DOHH2 (cell line): ENCODE data around the gene SPART.

Experiments
- H3F3A ChIP-seq: fragments of 200-600 bp; sonication (generic), shearing (Covaris generic); 2 replicates; pipeline ENCODE4 v1.6.0; 2016; ENCODE audit warnings: antibody characterized with exemption, mild to moderate bottlenecking; ENCODE audit not compliant: control insufficient read depth, insufficient read depth
- H3K27ac ChIP-seq: fragments of 200-600 bp; sonication (generic); 2 replicates; pipeline ENCODE4 v1.5.1; 2014; ENCODE audit warnings: low read depth, mild to moderate bottlenecking, low read length, moderate library complexity
- H3K27me3 ChIP-seq: fragments of 200-600 bp; sonication (generic); 2 replicates; pipeline ENCODE4 v1.6.1; 2014; ENCODE audit warnings: mild to moderate bottlenecking, low read length, mixed read lengths; ENCODE audit not compliant: control insufficient read depth
- H3K36me3 ChIP-seq: fragments of 200-600 bp; sonication (generic); 2 replicates; pipeline ENCODE4 v1.6.1; 2014; ENCODE audit warnings: mild to moderate bottlenecking, low read length, moderate library complexity, mixed read lengths; ENCODE audit not compliant: control insufficient read depth
- H3K4me1 ChIP-seq: fragments of 200-600 bp; sonication (generic); 2 replicates; pipeline ENCODE4 v1.6.1; 2014; ENCODE audit warnings: mild to moderate bottlenecking, low read length, mixed read lengths; ENCODE audit not compliant: control insufficient read depth
- H3K4me2 ChIP-seq: fragments of 200-600 bp; sonication (generic); 2 replicates; pipeline ENCODE4 v1.6.0; 2014; ENCODE audit warnings: mild to moderate bottlenecking, low read length, moderate library complexity
- H3K4me3 ChIP-seq: fragments of 200-600 bp; sonication (generic); 2 replicates; pipeline ENCODE4 v1.5.1; 2014; ENCODE audit warnings: mild to moderate bottlenecking, low read length, mixed read lengths
- H3K79me2 ChIP-seq: fragments of 200-600 bp; sonication (generic); 2 replicates; pipeline ENCODE4 v1.6.1; 2014; ENCODE audit warnings: mild to moderate bottlenecking, low read length, mixed read lengths; ENCODE audit not compliant: control insufficient read depth
- H3K9me2 ChIP-seq: fragments of 200-600 bp; sonication (generic); replicated peaks from 2 replicates; pipeline ENCODE4 v1.6.1; 2014; ENCODE audit warnings: mild to moderate bottlenecking, low read length, mixed read lengths; ENCODE audit not compliant: control insufficient read depth
- H3K9me3 ChIP-seq: fragments of 200-600 bp; sonication (generic); 2 replicates; pipeline ENCODE4 v1.6.1; 2014; ENCODE audit warnings: antibody characterized with exemption, low read length, mixed read lengths; ENCODE audit not compliant: control insufficient read depth, insufficient read depth
- H4K20me1 ChIP-seq: fragments of 200-600 bp; sonication (generic); 2 replicates; pipeline ENCODE4 v1.6.0; 2014; ENCODE audit warnings: low read depth, mild to moderate bottlenecking, antibody characterized with exemption, low read length, moderate library complexity; ENCODE audit not compliant: control insufficient read depth, insufficient read depth
- EZH2phosphoT487 ChIP-seq: fragments of 200-600 bp; sonication (generic); IDR thresholded peaks from 2 replicates; pipeline ENCODE4 v1.6.1; 2017; ENCODE audit warnings: borderline replicate concordance, mild to moderate bottlenecking, antibody characterized with exemption, low read length, moderate library complexity, mixed read lengths
- TF ChIP-seq, protein P1 (sequence below): fragments of 200-600 bp; sonication (generic); IDR thresholded peaks from one replicate; pipeline ENCODE4 v1.5.1; 2014; ENCODE audit warnings: antibody characterized with exemption, mild to moderate bottlenecking, low read depth, low read length; ENCODE audit not compliant: poor library complexity, severe bottlenecking

Gene SPART

DNA sequence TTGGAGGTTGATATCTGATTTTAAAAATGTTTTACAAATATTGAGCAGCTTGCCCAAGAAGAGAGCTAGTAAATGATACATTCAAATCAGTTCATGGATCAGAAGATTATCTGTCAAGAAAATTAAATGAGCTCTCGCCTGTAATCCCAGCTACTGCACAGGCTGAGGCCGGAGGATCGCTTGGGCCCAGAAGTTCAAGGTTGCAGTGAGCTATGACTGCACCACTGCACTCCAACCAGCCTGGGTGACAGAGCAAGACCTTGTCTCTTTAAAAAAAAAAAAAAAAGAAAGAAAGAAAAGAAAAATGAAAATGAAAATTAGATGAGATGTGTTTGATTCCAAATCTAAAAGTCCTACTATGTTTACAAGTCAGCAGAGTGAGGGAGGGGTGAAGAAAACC lies 2.4 kb downstream of the SPART start:
- no peaks in the 10 kb centered on the region for H4K20me1 ChIP-seq
- H3K27ac ChIP-seq = no peak overlapping the region
- no peak overlapping the region for H3K4me2 ChIP-seq
- H3K9me3 ChIP-seq = no peaks in the 10 kb centered on the region
- no peaks in the 10 kb centered on the region for H3K9me2 ChIP-seq
- no peaks in the 10 kb centered on the region for H3K36me3 ChIP-seq
- H3F3A ChIP-seq = no peaks in the 10 kb centered on the region
- H3K4me3 ChIP-seq = no peak overlapping the region
- no peak for TF ChIP-seq EZH2phosphoT487
- TF ChIP-seq, protein P1, sequence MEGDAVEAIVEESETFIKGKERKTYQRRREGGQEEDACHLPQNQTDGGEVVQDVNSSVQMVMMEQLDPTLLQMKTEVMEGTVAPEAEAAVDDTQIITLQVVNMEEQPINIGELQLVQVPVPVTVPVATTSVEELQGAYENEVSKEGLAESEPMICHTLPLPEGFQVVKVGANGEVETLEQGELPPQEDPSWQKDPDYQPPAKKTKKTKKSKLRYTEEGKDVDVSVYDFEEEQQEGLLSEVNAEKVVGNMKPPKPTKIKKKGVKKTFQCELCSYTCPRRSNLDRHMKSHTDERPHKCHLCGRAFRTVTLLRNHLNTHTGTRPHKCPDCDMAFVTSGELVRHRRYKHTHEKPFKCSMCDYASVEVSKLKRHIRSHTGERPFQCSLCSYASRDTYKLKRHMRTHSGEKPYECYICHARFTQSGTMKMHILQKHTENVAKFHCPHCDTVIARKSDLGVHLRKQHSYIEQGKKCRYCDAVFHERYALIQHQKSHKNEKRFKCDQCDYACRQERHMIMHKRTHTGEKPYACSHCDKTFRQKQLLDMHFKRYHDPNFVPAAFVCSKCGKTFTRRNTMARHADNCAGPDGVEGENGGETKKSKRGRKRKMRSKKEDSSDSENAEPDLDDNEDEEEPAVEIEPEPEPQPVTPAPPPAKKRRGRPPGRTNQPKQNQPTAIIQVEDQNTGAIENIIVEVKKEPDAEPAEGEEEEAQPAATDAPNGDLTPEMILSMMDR = no peak
- no peaks in the 10 kb centered on the region for H3K79me2 ChIP-seq
- H3K27me3 ChIP-seq = no peaks in the 10 kb centered on the region
- H3K4me1 ChIP-seq = no peaks in the 10 kb centered on the region

DNA sequence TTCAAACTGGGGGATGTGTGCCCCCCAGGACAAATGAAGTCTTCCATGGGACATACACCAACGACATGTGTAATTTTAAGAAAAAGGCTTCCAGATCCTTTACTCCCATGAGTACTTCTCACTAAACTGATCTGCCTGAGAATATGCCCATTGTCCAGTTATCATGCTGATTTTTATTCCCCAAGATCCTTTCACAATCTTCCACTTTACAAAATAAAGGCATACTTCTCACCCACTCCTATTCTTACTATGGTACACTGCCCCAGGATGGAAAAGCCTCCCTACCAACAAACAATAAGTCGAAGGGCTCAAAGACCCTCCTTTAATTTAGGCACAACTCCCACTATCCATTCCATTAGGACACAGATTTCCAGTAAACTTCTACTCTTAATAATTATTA lies 3.5 kb downstream of the SPART start:
- Histone ChIP-seq H3K79me2 (no peaks in the 10 kb centered on the region), H3K4me1 (no peaks in the 10 kb centered on the region), H3K27me3 (no peaks in the 10 kb centered on the region), H3F3A (no peaks in the 10 kb centered on the region), H3K27ac (no peak overlapping the region), H3K9me2 (no peaks in the 10 kb centered on the region), H3K4me3 (no peak overlapping the region), H4K20me1 (no peaks in the 10 kb centered on the region), H3K4me2 (no peak overlapping the region), H3K9me3 (no peaks in the 10 kb centered on the region), H3K36me3 (no peaks in the 10 kb centered on the region)
- no peak for TF ChIP-seq EZH2phosphoT487
- TF ChIP-seq, protein P1 = no peak

DNA sequence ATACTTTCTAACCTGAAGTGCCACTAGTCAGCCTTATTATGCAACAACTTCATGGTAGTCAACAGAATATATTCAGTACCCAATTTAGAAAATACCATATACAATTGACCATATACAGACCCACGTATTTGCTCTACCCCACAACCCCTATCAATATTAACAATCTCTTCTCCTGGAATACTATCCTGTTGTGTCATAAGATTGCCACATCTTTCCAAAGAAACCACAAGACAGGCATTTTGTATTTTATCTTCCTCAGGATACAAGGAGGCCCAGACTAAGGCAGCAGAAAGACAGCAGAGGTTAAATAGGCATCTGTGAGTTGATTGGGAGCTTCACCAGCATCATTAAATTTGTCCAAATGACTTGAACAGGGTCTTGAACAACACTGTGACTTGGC lies 4.5 kb downstream of the SPART start:
- H3K4me2 ChIP-seq = no peak overlapping the region
- no peaks in the 10 kb centered on the region for H3F3A ChIP-seq
- TF ChIP-seq EZH2phosphoT487 = no peak
- TF ChIP-seq, protein P1 = no peak
- no peaks in the 10 kb centered on the region for H3K27me3 ChIP-seq
- no peaks in the 10 kb centered on the region for H3K9me2 ChIP-seq
- H3K4me1 ChIP-seq = no peaks in the 10 kb centered on the region
- no peaks in the 10 kb centered on the region for H3K79me2 ChIP-seq
- H3K27ac ChIP-seq = no peak overlapping the region
- H3K36me3 ChIP-seq = no peaks in the 10 kb centered on the region
- no peaks in the 10 kb centered on the region for H3K9me3 ChIP-seq
- no peak overlapping the region for H3K4me3 ChIP-seq
- H4K20me1 ChIP-seq = no peaks in the 10 kb centered on the region

DNA sequence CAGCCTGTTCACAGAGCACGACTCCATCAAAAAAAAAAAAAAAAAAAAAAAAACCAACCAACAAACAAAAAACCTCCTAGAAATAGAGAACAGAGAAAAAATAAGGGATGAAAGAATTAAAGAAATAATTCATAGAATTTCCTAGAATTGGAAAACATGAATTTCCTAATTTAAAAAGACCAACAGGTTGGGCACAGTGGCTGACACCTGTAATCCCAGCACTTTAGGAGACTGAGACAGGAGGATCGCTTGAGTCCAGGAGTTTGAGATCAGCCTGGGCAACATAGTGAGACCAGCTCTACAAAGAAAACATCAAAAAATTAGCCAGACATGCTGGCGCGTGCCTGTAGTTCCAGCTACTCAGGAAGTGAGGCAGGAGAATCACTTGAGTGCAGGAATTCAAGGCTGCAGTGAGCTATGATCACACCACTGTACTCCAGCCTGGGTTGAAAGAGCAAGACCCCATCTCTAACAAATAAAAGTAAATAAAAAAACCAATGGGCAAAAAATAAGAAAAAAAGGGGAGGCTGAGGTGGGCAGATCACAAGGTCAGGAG lies 6.5 kb downstream of the SPART start:
- Histone ChIP-seq H3K36me3 (no peaks in the 10 kb centered on the region), H3K4me2 (no peak overlapping the region), H3K27me3 (no peaks in the 10 kb centered on the region), H3K79me2 (no peaks in the 10 kb centered on the region), H3K9me2 (no peaks in the 10 kb centered on the region), H3K27ac (no peak overlapping the region), H3K4me1 (no peaks in the 10 kb centered on the region), H3K9me3 (no peaks in the 10 kb centered on the region), H4K20me1 (no peaks in the 10 kb centered on the region), H3F3A (no peaks in the 10 kb centered on the region), H3K4me3 (no peak overlapping the region)
- TF ChIP-seq, protein P1 = no peak
- TF ChIP-seq EZH2phosphoT487 = no peak
